Chondrocyte (in vitro differentiated cells): ENCODE measurements around the gene CD46. TPM values are rescaled to one million over a fixed set of nuclear protein-coding genes. Genes with fewer than 3 reads are reported as not detected.

Experiments
- DNase-seq: peaks from one replicate; pipeline ENCODE4 v3.0.0; 2021; ENCODE audit warnings: mixed read lengths, low spot score
- H3K27ac Mint-ChIP-seq: one replicate; pipeline ENCODE4 v1.8.0; 2021; ENCODE audit warnings: mild to moderate bottlenecking, moderate library complexity, mixed read lengths; ENCODE audit not compliant: unreplicated experiment
- H3K27me3 Mint-ChIP-seq: 2 replicates; pipeline ENCODE4 v1.8.0; 2021; ENCODE audit warnings: low read depth, mixed read lengths
- H3K36me3 Mint-ChIP-seq: 2 replicates; pipeline ENCODE4 v1.8.0; 2021; ENCODE audit warnings: low read depth, mixed read lengths
- H3K4me1 Mint-ChIP-seq: 2 replicates; pipeline ENCODE4 v1.8.0; 2021; ENCODE audit warnings: low read depth, mild to moderate bottlenecking, mixed read lengths
- H3K4me3 Mint-ChIP-seq: one replicate; pipeline ENCODE4 v1.8.0; 2021; ENCODE audit warnings: mild to moderate bottlenecking, moderate library complexity, mixed read lengths; ENCODE audit not compliant: unreplicated experiment
- H3K9me3 Mint-ChIP-seq: 2 replicates; pipeline ENCODE4 v1.8.0; 2021; ENCODE audit warnings: low read depth, mixed read lengths
- total RNA-seq: library from RNA; stranded (reverse); gene quantifications from 3 replicates; pipeline ENCODE4 v1.2.1, GENCODE V29; 2021
- TF ChIP-seq, protein P1 (sequence below): fragments of 200-600 bp; sonication (generic); IDR thresholded peaks from 2 replicates; pipeline ENCODE4 v1.5.0; 2021; ENCODE audit warnings: antibody characterized with exemption, mild to moderate bottlenecking, moderate library complexity

CD46 gene
- total RNA-seq, 1 donor from 2014 or later = 96.4 TPM

DNA sequence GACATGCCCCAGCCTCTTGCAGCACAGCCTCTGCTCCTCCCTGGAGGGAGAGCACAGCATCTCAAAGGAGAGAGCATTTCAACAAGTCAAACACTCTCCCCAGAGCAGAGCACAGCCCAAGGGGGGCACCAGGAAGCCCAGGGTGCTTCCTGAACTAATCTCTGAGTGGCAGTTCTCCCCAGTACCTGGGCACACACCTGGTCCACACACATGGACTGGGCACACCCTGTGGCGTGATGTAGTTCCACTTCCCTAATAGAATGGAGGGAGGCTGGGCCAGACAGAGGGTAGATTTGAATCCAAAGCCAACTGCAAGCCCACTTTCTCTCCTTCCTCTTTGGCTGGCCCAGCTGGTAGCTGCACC is 55.5 kb downstream of the CD46 start:
- H3K36me3 Mint-ChIP-seq = peaks cover 9% of the 10 kb centered on the region
- TF ChIP-seq, protein P1, sequence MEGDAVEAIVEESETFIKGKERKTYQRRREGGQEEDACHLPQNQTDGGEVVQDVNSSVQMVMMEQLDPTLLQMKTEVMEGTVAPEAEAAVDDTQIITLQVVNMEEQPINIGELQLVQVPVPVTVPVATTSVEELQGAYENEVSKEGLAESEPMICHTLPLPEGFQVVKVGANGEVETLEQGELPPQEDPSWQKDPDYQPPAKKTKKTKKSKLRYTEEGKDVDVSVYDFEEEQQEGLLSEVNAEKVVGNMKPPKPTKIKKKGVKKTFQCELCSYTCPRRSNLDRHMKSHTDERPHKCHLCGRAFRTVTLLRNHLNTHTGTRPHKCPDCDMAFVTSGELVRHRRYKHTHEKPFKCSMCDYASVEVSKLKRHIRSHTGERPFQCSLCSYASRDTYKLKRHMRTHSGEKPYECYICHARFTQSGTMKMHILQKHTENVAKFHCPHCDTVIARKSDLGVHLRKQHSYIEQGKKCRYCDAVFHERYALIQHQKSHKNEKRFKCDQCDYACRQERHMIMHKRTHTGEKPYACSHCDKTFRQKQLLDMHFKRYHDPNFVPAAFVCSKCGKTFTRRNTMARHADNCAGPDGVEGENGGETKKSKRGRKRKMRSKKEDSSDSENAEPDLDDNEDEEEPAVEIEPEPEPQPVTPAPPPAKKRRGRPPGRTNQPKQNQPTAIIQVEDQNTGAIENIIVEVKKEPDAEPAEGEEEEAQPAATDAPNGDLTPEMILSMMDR = no peak
- no peak overlapping the region for H3K27ac Mint-ChIP-seq
- H3K4me3 Mint-ChIP-seq = no peak overlapping the region
- peaks cover 37% of the 10 kb centered on the region for H3K4me1 Mint-ChIP-seq
- H3K27me3 Mint-ChIP-seq = no peaks in the 10 kb centered on the region
- H3K9me3 Mint-ChIP-seq = no peaks in the 10 kb centered on the region
- DNase-seq = no peak

DNA sequence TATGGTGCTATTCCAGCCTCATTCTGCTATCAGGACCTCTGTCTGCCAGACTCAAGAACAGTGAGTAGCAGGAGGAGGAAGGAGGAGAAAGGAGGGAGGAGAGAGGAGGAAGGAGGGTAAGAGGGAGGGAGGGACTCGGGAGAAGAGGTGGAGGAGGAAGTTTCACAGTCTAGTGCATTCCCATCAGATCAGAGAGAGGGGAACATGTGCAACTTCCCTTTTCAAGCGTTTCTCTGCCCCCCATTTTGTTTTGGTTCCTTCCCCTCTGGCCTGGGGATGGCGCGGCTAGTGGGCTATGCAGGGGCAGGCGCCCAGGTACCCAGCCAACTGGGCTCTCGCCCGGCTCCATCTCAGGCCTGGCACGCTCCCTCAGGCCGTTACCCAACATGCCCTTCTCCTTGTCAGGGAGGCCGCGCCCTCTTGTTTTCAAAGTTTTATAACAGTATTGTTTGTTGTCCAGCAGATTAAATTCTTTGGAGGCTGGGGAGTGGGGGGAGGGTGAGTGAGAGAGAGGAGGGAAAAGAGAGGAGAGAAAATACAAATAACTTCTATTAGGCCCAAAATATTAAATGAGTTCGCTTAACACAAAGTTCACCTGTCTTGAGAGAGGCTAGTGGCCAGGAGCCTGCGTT is 56.0 kb downstream of the CD46 start:
- Mint-ChIP-seq H3K27me3 (no peaks in the 10 kb centered on the region), H3K27ac (no peak overlapping the region), H3K36me3 (peaks cover 9% of the 10 kb centered on the region)

DNA sequence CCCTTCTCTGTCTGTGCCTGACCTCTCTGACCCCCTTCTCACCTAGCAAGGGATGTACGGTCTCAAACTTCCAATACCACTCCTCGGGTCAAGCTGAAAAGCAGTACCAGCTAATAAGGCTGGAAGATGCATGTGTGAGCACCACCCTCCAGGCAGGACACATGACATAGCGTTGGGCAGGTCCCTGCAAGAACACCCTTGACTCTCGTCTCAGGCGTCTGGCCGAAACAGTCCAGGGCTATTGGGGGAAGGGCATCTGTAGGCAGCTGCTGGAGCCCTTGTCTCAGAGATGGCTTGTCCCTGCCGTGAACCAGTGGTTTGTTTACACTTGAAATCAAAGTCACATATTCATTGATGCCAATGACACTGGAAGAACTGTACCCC is 56.5 kb downstream of the CD46 start:
- TF ChIP-seq, protein P1 = no peak
- Mint-ChIP-seq H3K4me1 (peaks cover 37% of the 10 kb centered on the region), H3K9me3 (no peaks in the 10 kb centered on the region), H3K4me3 (no peak overlapping the region), H3K27ac (no peak overlapping the region), H3K36me3 (peaks cover 9% of the 10 kb centered on the region), H3K27me3 (no peaks in the 10 kb centered on the region)
- DNase-seq = no peak

More for the DNA sequence above, 56.0 kb downstream of the CD46 start:
- Mint-ChIP-seq H3K4me3 (no peak overlapping the region), H3K9me3 (no peaks in the 10 kb centered on the region), H3K4me1 (peaks cover 37% of the 10 kb centered on the region)
- TF ChIP-seq, protein P1 = no peak
- no peak for DNase-seq

DNA sequence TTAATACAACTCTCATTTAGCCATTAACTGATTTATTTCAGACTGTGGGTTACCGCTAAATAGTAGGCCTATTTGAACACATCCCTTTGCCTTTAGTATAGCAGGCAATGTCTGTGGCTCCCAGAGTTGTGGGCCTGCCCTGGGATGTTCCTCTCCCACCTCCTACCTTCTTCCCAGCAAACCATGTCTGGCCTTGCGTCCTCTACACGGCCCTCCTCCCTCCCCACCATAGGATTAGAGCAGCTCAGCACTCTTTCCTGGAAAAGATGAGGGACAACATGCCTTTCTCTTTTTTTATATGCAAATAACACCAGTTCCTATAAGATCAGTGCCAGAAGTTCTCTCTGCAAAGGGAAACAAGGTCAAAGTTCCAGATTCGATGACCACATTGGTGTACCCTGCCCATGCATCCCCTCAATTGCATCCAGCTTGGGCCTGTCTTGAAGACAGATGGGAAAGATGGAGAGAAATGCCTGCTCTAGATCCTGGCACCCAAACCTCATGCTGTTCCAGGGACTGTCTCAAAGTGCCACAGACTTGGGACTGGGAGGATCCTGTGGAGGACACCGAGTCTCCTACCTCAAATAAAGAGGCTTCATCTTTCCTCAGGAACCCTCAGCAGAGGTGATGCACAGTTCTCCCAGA is 57.2 kb downstream of the CD46 start:
- DNase-seq = no peak
- Mint-ChIP-seq H3K27ac (no peak overlapping the region), H3K4me1 (peaks cover 34% of the 10 kb centered on the region), H3K36me3 (peaks cover 9% of the 10 kb centered on the region), H3K4me3 (no peak overlapping the region), H3K9me3 (no peaks in the 10 kb centered on the region), H3K27me3 (no peaks in the 10 kb centered on the region)
- TF ChIP-seq, protein P1 = no peak

DNA sequence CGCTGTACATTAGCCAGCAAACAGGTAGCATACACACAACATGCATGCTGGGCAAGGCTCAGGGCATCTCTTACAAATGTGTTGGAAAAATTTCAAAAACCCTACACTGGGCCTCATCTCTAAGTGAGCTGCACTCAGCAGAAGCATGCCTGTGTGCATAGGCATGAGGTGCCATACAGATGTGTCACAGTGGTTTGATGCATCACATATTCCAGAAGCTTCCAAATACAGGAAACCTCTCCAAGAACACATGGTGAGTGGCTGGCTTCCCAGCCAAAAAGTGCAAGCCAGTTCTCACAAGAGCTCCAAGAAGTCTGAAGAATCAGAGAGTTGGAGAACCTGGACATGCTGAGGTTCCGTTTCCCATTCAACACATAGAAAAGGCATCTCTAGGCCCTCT is 58.3 kb downstream of the CD46 start:
- H3K9me3 Mint-ChIP-seq = no peaks in the 10 kb centered on the region
- no peaks in the 10 kb centered on the region for H3K27me3 Mint-ChIP-seq
- no peak overlapping the region for H3K4me3 Mint-ChIP-seq
- TF ChIP-seq, protein P1 = no peak
- H3K4me1 Mint-ChIP-seq = peaks cover 31% of the 10 kb centered on the region
- H3K27ac Mint-ChIP-seq = peak overlapping the region; percentile 58
- peaks cover 9% of the 10 kb centered on the region for H3K36me3 Mint-ChIP-seq
- no peak for DNase-seq
